Astrocyte (in vitro differentiated cells and primary cell): ENCODE results near the gene IPO4. TPM values are rescaled to one million over a fixed set of nuclear protein-coding genes. Genes with fewer than 3 reads are reported as not detected.

Source experiments
- DNase-seq: peaks from one replicate; pipeline ENCODE4 v3.0.0-alpha.2; 2010; ENCODE audit warnings: low read depth
- FAIRE-seq: peaks from 2 replicates; lab custom pipeline; 2011; peaks lifted over from hg19 to GRCh38; lab: Jason Lieb, UNC
- H2AFZ ChIP-seq: 2 replicates; pipeline ENCODE4 v1.6.0; 2012; ENCODE audit warnings: low read depth, low read length, inconsistent platforms
- H3K27ac ChIP-seq: 2 replicates; pipeline ENCODE4 v1.5.1; 2011; ENCODE audit warnings: low read depth, low read length, inconsistent platforms
- H3K27me3 ChIP-seq: 2 replicates; pipeline ENCODE4 v1.6.0; 2011; ENCODE audit warnings: low read length, inconsistent platforms; ENCODE audit not compliant: insufficient read depth
- H3K36me3 ChIP-seq: 2 replicates; pipeline ENCODE4 v1.5.1; 2011; ENCODE audit warnings: low read length, inconsistent platforms; ENCODE audit not compliant: insufficient read depth
- H3K4me1 ChIP-seq: 2 replicates; pipeline ENCODE4 v1.5.1; 2011; ENCODE audit warnings: low read length, inconsistent platforms; ENCODE audit not compliant: insufficient read depth
- H3K4me2 ChIP-seq: 2 replicates; pipeline ENCODE4 v1.6.0; 2012; ENCODE audit warnings: low read length, inconsistent platforms
- H3K4me3 ChIP-seq: 2 replicates; pipeline ENCODE4 v1.5.1; 2011; ENCODE audit warnings: low read depth, mild to moderate bottlenecking, low read length, inconsistent platforms; ENCODE audit not compliant: insufficient read depth
- H3K79me2 ChIP-seq: 2 replicates; pipeline ENCODE4 v1.6.0; 2012; ENCODE audit warnings: mild to moderate bottlenecking, low read length, inconsistent platforms; ENCODE audit not compliant: insufficient read depth
- H3K9ac ChIP-seq: 2 replicates; pipeline ENCODE4 v1.6.0; 2012; ENCODE audit warnings: mild to moderate bottlenecking, low read length, inconsistent platforms
- H3K9me3 ChIP-seq: 2 replicates; pipeline ENCODE4 v1.5.1; 2012; ENCODE audit warnings: low read depth, mild to moderate bottlenecking, low read length, inconsistent platforms; ENCODE audit not compliant: insufficient read depth
- H4K20me1 ChIP-seq: 2 replicates; pipeline ENCODE4 v1.6.0; 2012; ENCODE audit warnings: low read length, inconsistent platforms; ENCODE audit not compliant: insufficient read depth
- H3K27ac Mint-ChIP-seq: one replicate; pipeline ENCODE4 v1.8.0; 2021; ENCODE audit warnings: mild to moderate bottlenecking, mixed read lengths; ENCODE audit not compliant: unreplicated experiment
- H3K27me3 Mint-ChIP-seq: one replicate; pipeline ENCODE4 v1.8.0; 2021; ENCODE audit warnings: low read depth, mixed read lengths; ENCODE audit not compliant: unreplicated experiment
- H3K36me3 Mint-ChIP-seq: one replicate; pipeline ENCODE4 v1.8.0; 2021; ENCODE audit warnings: low read depth, mixed read lengths; ENCODE audit not compliant: unreplicated experiment
- H3K4me1 Mint-ChIP-seq: one replicate; pipeline ENCODE4 v1.8.0; 2021; ENCODE audit warnings: low read depth, mixed read lengths; ENCODE audit not compliant: unreplicated experiment
- H3K4me3 Mint-ChIP-seq: one replicate; pipeline ENCODE4 v1.8.0; 2021; ENCODE audit warnings: mild to moderate bottlenecking, moderate library complexity, mixed read lengths; ENCODE audit not compliant: unreplicated experiment
- H3K9me3 Mint-ChIP-seq: one replicate; pipeline ENCODE4 v1.8.0; 2021; ENCODE audit warnings: mild to moderate bottlenecking, mixed read lengths; ENCODE audit not compliant: unreplicated experiment
- CTCF ChIP-seq: IDR thresholded peaks from 2 replicates; pipeline ENCODE4 v1.5.1; 2011; ENCODE audit warnings: low read depth, mild to moderate bottlenecking, inconsistent platforms, low read length, moderate library complexity; ENCODE audit not compliant: insufficient read depth
- EZH2 ChIP-seq: IDR thresholded peaks from 2 replicates; pipeline ENCODE4 v1.6.1; 2012; ENCODE audit warnings: mild to moderate bottlenecking, low read length, inconsistent platforms; ENCODE audit not compliant: insufficient read depth
- total RNA-seq: library from RNA; stranded (reverse); gene quantifications from 2 replicates; pipeline ENCODE4 v1.2.1, GENCODE V29; 2021

Gene IPO4
- total RNA-seq, 1 donor from 2014 or later, result 46.1 TPM

GRCh38 chr14:24177891-24178290 is 10.7 kb downstream of the IPO4 start:
- H3K4me3 Mint-ChIP-seq, result no peak overlapping the region
- no peak overlapping the region for H3K27ac Mint-ChIP-seq
- FAIRE-seq (no peak), DNase-seq (no peak)
- Histone ChIP-seq H3K4me1 (peaks cover 5% of the 10 kb centered on the region), H3K4me2 (no peak overlapping the region), H3K27me3 (no peaks in the 10 kb centered on the region), H3K4me3 (no peak overlapping the region), H3K27ac (no peak overlapping the region), H3K79me2 (no peaks in the 10 kb centered on the region), H2AFZ (no peak overlapping the region), H4K20me1 (peaks cover 35% of the 10 kb centered on the region), H3K9ac (no peak overlapping the region), H3K36me3 (peaks cover 18% of the 10 kb centered on the region), H3K9me3 (no peaks in the 10 kb centered on the region)
- TF ChIP-seq CTCF, result no peak
- no peak for TF ChIP-seq EZH2
- H3K9me3 Mint-ChIP-seq, result no peaks in the 10 kb centered on the region
- H3K36me3 Mint-ChIP-seq, result peaks cover 24% of the 10 kb centered on the region
- H3K4me1 Mint-ChIP-seq, result peaks cover 7% of the 10 kb centered on the region
- no peaks in the 10 kb centered on the region for H3K27me3 Mint-ChIP-seq

DNA sequence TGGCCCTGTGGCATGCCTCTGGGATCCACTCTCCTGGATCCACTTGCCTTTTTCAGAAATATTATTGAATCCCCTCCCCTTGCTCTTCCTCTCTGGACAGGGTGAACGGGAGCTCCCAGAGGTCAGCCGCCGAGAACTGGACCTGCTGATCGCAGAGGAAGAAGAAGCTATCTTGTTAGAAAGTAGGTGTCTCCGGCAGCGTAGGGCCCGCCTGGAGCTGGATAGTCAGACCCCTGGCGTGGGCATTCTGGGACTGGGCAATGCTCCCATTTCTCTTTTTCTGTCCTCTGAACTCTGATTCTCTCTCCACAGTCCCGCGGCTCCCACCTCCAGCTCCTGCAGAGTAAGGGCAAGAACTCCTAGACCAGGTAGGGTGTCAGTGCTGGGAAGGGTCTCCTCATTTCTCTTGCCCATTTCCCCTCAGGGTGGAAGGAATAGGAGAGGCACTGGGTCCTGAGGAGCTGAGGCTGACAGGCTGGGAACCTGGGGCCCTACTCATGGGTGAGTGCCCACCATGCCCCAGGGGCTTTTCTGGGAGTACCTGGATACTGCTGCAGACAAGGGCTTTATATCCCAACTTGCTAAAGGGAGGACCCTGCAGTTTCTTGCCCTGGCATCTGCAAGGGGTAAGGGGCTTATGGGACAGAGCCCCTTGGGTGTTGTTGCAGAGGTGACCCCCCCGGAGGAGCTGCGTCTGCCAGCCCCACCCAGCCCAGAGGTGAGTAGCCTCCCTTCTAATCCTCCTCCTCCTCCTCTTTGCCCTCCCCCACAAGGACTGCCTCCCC is 11.4 kb downstream of the IPO4 start:
- H3K36me3 Mint-ChIP-seq, result peaks cover 26% of the 10 kb centered on the region
- Histone ChIP-seq H3K4me2 (no peak overlapping the region), H3K79me2 (no peaks in the 10 kb centered on the region), H4K20me1 (peaks cover 30% of the 10 kb centered on the region), H3K27me3 (no peaks in the 10 kb centered on the region), H2AFZ (no peak overlapping the region), H3K36me3 (peaks cover 18% of the 10 kb centered on the region), H3K9me3 (no peaks in the 10 kb centered on the region), H3K9ac (no peak overlapping the region), H3K4me3 (no peak overlapping the region), H3K4me1 (peaks cover 10% of the 10 kb centered on the region), H3K27ac (no peak overlapping the region)
- FAIRE-seq (no peak), DNase-seq (no peak)
- TF ChIP-seq EZH2, result no peak
- H3K27me3 Mint-ChIP-seq, result no peaks in the 10 kb centered on the region
- H3K4me3 Mint-ChIP-seq, result no peak overlapping the region
- no peak overlapping the region for H3K27ac Mint-ChIP-seq
- H3K4me1 Mint-ChIP-seq, result peaks cover 7% of the 10 kb centered on the region
- no peaks in the 10 kb centered on the region for H3K9me3 Mint-ChIP-seq

GRCh38 chr14:24176599-24176998 is 12.0 kb downstream of the IPO4 start:
- Mint-ChIP-seq H3K27ac (no peak overlapping the region), H3K9me3 (no peaks in the 10 kb centered on the region), H3K36me3 (peaks cover 22% of the 10 kb centered on the region), H3K4me3 (no peak overlapping the region), H3K27me3 (no peaks in the 10 kb centered on the region), H3K4me1 (peaks cover 7% of the 10 kb centered on the region)
- Histone ChIP-seq H2AFZ (no peak overlapping the region), H3K9ac (no peak overlapping the region), H3K4me3 (no peak overlapping the region), H3K4me2 (no peak overlapping the region), H3K36me3 (peaks cover 18% of the 10 kb centered on the region), H3K9me3 (no peaks in the 10 kb centered on the region), H4K20me1 (peaks cover 30% of the 10 kb centered on the region), H3K4me1 (peaks cover 15% of the 10 kb centered on the region), H3K27ac (no peak overlapping the region), H3K79me2 (no peaks in the 10 kb centered on the region), H3K27me3 (no peaks in the 10 kb centered on the region)
- DNase-seq (no peak), FAIRE-seq (no peak)
- TF ChIP-seq CTCF, result no peak
- TF ChIP-seq EZH2, result no peak
